Measurements from ENCODE around the gene FLRT3. TPM values are rescaled to one million over a fixed set of nuclear protein-coding genes. Genes with fewer than 3 reads are reported as not detected.
A peak's percentile ranks its signal among the peaks of the same experiment; 100 is the strongest.

FLRT3 gene
- 2.8 and 3.3 TPM in 2 replicates for total RNA-seq

- TF ChIP-seq, protein P1, sequence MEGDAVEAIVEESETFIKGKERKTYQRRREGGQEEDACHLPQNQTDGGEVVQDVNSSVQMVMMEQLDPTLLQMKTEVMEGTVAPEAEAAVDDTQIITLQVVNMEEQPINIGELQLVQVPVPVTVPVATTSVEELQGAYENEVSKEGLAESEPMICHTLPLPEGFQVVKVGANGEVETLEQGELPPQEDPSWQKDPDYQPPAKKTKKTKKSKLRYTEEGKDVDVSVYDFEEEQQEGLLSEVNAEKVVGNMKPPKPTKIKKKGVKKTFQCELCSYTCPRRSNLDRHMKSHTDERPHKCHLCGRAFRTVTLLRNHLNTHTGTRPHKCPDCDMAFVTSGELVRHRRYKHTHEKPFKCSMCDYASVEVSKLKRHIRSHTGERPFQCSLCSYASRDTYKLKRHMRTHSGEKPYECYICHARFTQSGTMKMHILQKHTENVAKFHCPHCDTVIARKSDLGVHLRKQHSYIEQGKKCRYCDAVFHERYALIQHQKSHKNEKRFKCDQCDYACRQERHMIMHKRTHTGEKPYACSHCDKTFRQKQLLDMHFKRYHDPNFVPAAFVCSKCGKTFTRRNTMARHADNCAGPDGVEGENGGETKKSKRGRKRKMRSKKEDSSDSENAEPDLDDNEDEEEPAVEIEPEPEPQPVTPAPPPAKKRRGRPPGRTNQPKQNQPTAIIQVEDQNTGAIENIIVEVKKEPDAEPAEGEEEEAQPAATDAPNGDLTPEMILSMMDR (conservative IDR thresholded peaks at IDR 0.05; ENCODE audit: low read depth, low read length): peak; percentile 89
- DNase-seq (ENCODE audit: low read depth): peak; percentile 98
- peak within 1 kb of the TSS; percentile 86 for H3K4me3 ChIP-seq (ENCODE audit: low read depth, low read length)
These were observed at the start of gene FLRT3 for GRCh38 chr20:14337400-14338171. TSS of gene FLRT3 (minus strand) at chr20:14337612. CDS start at chr20:14327506, 10,106 bp downstream.

DNA sequence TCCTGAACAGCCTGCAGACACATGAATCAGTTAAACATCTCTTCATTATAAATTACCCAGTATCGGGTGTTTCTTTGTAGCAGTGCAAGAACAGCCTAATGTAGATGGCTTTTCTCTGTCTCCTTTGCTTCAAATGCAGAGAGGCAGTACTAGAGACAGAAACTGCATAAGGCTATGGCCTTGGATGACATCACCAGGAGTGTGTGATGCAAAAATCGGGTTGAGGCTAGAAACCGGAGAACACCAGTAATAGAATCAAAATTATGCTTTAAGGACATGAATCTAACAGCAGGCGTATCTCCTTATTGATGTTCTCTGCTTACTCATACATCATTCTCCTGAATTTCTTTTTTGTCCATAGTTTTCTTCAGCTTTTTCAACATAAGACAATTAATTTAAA lies 49.3 kb upstream of the FLRT3 start:
- DNase-seq (ENCODE audit: low read depth): no peak
- no peak overlapping the region for H3K4me3 ChIP-seq (ENCODE audit: low read depth, low read length)
- TF ChIP-seq, protein P1 (conservative IDR thresholded peaks at IDR 0.05; ENCODE audit: low read depth, low read length): no peak

GRCh38 chr20:14385176-14385740 lies 47.8 kb upstream of the FLRT3 start:
- TF ChIP-seq, protein P1 (conservative IDR thresholded peaks at IDR 0.05; ENCODE audit: low read depth, low read length): no peak
- H3K4me3 ChIP-seq (ENCODE audit: low read depth, low read length): no peak overlapping the region
- no peak for DNase-seq (ENCODE audit: low read depth)

GRCh38 chr20:14384416-14385175 lies 47.2 kb upstream of the FLRT3 start:
- DNase-seq (ENCODE audit: low read depth): no peak
- TF ChIP-seq, protein P1 (conservative IDR thresholded peaks at IDR 0.05; ENCODE audit: low read depth, low read length): no peak
- no peak overlapping the region for H3K4me3 ChIP-seq (ENCODE audit: low read depth, low read length)

GRCh38 chr20:14383335-14383734 lies 45.9 kb upstream of the FLRT3 start:
- TF ChIP-seq, protein P1 (conservative IDR thresholded peaks at IDR 0.05; ENCODE audit: low read depth, low read length): no peak
- H3K4me3 ChIP-seq (ENCODE audit: low read depth, low read length): no peak overlapping the region
- DNase-seq (ENCODE audit: low read depth): no peak

GRCh38 chr20:14378326-14378725 lies 40.9 kb upstream of the FLRT3 start:
- TF ChIP-seq, protein P1 (conservative IDR thresholded peaks at IDR 0.05; ENCODE audit: low read depth, low read length): no peak
- no peak overlapping the region for H3K4me3 ChIP-seq (ENCODE audit: low read depth, low read length)
- no peak for DNase-seq (ENCODE audit: low read depth)
